K562 (cell line): ENCODE data around the gene SEC24C. TPM values are rescaled to one million over a fixed set of nuclear protein-coding genes. Genes with fewer than 3 reads are reported as not detected.

Source experiments
- ATAC-seq: fragments of 200-7000 bp; cut with Tn5 transposase; 3 replicates; pipeline ENCODE4 v1.9.1; 2020; ENCODE audit warnings: moderate library complexity
- BruUV-seq: library from RNA; stranded (reverse); fragments of 400-500 nt; replicated peaks from 2 replicates; lab custom pipeline; 2021; lab: Mats Ljungman, UMichigan
- CTCF ChIA-PET: fragments of 300-600 bp; formaldehyde crosslinking; extraction: SDS; loops from one replicate; lab custom pipeline; 2021; ENCODE audit warnings: low intra/inter-chr PET ratio; lab: Yijun Ruan, JAX
- POLR2A ChIA-PET: fragments of 300-600, 350-650 bp; sonication (Branson Sonifier 250); formaldehyde crosslinking; extraction: SDS; loops from one replicate; lab custom pipeline; 2021; ENCODE audit warnings: antibody characterized with exemption, inconsistent platforms; lab: Yijun Ruan, JAX
- DNase-seq, 4 experiments: peaks; one replicate each; pipeline versions ENCODE4 v3.0.0 to v3.0.0-alpha.2; 2011 to 2018; ENCODE audit warnings: low spot score in 3 of 4, mixed read lengths in 3 of 4; ENCODE audit errors: extremely low read depth in 1 of 4
- FAIRE-seq: peaks from 2 replicates; lab custom pipeline; 2011; peaks lifted over from hg19 to GRCh38; lab: Jason Lieb, UNC
- H2AFZ ChIP-seq: 2 replicates; pipeline ENCODE4 v1.6.0; 2011; ENCODE audit warnings: low read depth, low read length, control low read depth, inconsistent platforms
- H3K27ac ChIP-seq: fragments of 200-600 bp; 3 replicates; pipeline ENCODE4 v1.8.0; 2011; ENCODE audit warnings: low read depth, mild to moderate bottlenecking, control low read depth, inconsistent platforms, low read length, moderate library complexity, mixed read lengths; ENCODE audit errors: extremely low read depth
- H3K27me3 ChIP-seq, 2 experiments: fragments of 300-600 bp in 1 of 2; 2 replicates in 1 of 2; 3 replicates in 1 of 2; pipeline versions ENCODE4 v1.6.0 to v1.8.0; 2011; ENCODE audit warnings: inconsistent platforms in 2 of 2, low read length in 2 of 2, mild to moderate bottlenecking in 1 of 2, mixed read lengths in 1 of 2, moderate library complexity in 1 of 2; ENCODE audit not compliant: control insufficient read depth in 2 of 2, insufficient read depth in 2 of 2
- H3K36me3 ChIP-seq: fragments of 300-600 bp; 3 replicates; pipeline ENCODE4 v1.8.0; 2011; ENCODE audit warnings: mild to moderate bottlenecking, low read length, inconsistent platforms; ENCODE audit not compliant: control insufficient read depth, insufficient read depth
- H3K4me1 ChIP-seq, 2 experiments: fragments of 200-600 bp in 1 of 2; replicated peaks in 1 of 2; 2 replicates in 1 of 2; 3 replicates in 1 of 2; pipeline versions ENCODE4 v1.5.1 to v1.8.0; 2011; ENCODE audit warnings: inconsistent platforms in 2 of 2, low read length in 2 of 2, mild to moderate bottlenecking in 1 of 2, mixed read lengths in 1 of 2, moderate library complexity in 1 of 2; ENCODE audit not compliant: control insufficient read depth in 2 of 2, insufficient read depth in 2 of 2
- H3K4me2 ChIP-seq: 2 replicates; pipeline ENCODE4 v1.6.1; 2011; ENCODE audit warnings: low read length, control low read depth, inconsistent platforms, mixed read lengths; ENCODE audit not compliant: insufficient read depth
- H3K4me3 ChIP-seq: fragments of 200-600 bp; sonication (generic), shearing (Covaris generic); 2 replicates; pipeline ENCODE4 v1.5.1; 2016; ENCODE audit warnings: control low read depth, inconsistent platforms
- H3K79me2 ChIP-seq: fragments of 200-600 bp; 3 replicates; pipeline ENCODE4 v1.8.0; 2011; ENCODE audit warnings: low read length, inconsistent platforms; ENCODE audit not compliant: control insufficient read depth, insufficient read depth
- H3K9ac ChIP-seq, 2 experiments: 2 replicates each; pipeline versions ENCODE4 v1.6.0 to v1.6.1; 2011; ENCODE audit warnings: low read depth in 2 of 2, low read length in 2 of 2, control low read depth in 1 of 2, inconsistent platforms in 1 of 2, mild to moderate bottlenecking in 1 of 2, mixed read lengths in 1 of 2; ENCODE audit not compliant: insufficient read depth in 1 of 2
- H3K9me1 ChIP-seq: one replicate; pipeline ENCODE4 v1.6.0; 2011; ENCODE audit warnings: inconsistent platforms, mild to moderate bottlenecking, low read length, moderate library complexity; ENCODE audit not compliant: control insufficient read depth, insufficient read depth
- H3K9me3 ChIP-seq: replicated peaks from 2 replicates; pipeline ENCODE4 v1.5.1; 2011; ENCODE audit warnings: low read depth, low read length, inconsistent platforms; ENCODE audit not compliant: control insufficient read depth, insufficient read depth
- H4K20me1 ChIP-seq: replicated peaks from 2 replicates; pipeline ENCODE4 v1.6.1; 2011; ENCODE audit warnings: low read length, inconsistent platforms, mixed read lengths; ENCODE audit not compliant: control insufficient read depth, insufficient read depth
- FOXO4 ChIP-seq: fragments of 450-650 bp; formaldehyde crosslinking; IDR thresholded peaks from 2 replicates; pipeline ENCODE4 v1.4.0; 2020; ENCODE audit warnings: mild to moderate bottlenecking, moderate library complexity
- HDGF ChIP-seq: fragments of 450-650 bp; IDR thresholded peaks from 2 replicates; pipeline ENCODE4 v1.6.1; 2016
- MEF2D ChIP-seq: conservative IDR thresholded peaks from 2 replicates; pipeline ENCODE4 v1.6.1; 2016; ENCODE audit warnings: low read depth, missing genetic modification characterization, missing compliant biosample characterization
- POLR2G ChIP-seq: fragments of 200-400 bp; formaldehyde crosslinking; IDR thresholded peaks from 2 replicates; pipeline ENCODE4 v1.6.1; 2017; ENCODE audit warnings: low read depth, mild to moderate bottlenecking, antibody characterized with exemption, low read length, moderate library complexity
- RBFOX2 ChIP-seq: fragments of 200-400 bp; formaldehyde crosslinking; IDR thresholded peaks from 2 replicates; pipeline ENCODE4 v1.6.1; 2017; ENCODE audit warnings: low read depth, mild to moderate bottlenecking, low read length, moderate library complexity
- TFAP4 ChIP-seq: sonication (generic); formaldehyde crosslinking; IDR thresholded peaks from 2 replicates; pipeline ENCODE4 v1.8.0; 2022; ENCODE audit warnings: missing genetic modification reagents, mild to moderate bottlenecking, moderate library complexity, borderline replicate concordance
- THAP7 ChIP-seq: fragments of 250-450 bp; sonication (Bioruptor Pico); IDR thresholded peaks from 2 replicates; pipeline ENCODE4 v1.5.0; 2021
- UBTF ChIP-seq, 2 experiments: IDR thresholded peaks; 2 replicates each; pipeline ENCODE4 v1.6.1; 2012; ENCODE audit warnings: improper control_type of control experiment in 2 of 2, low read depth in 2 of 2, low read length in 2 of 2, borderline replicate concordance in 1 of 2
- ZNF175 ChIP-seq: fragments of 200-800 bp; sonication (Bioruptor generic); IDR thresholded peaks from 2 replicates; pipeline ENCODE4 v1.6.1; 2016; ENCODE audit warnings: low read depth, mild to moderate bottlenecking, missing genetic modification characterization, missing compliant biosample characterization
- ZNF668 ChIP-seq: fragments of 250-450 bp; sonication (Bioruptor Pico); IDR thresholded peaks from 2 replicates; pipeline ENCODE4 v1.8.0; 2022; ENCODE audit warnings: mild to moderate bottlenecking, inconsistent platforms
- WGBS: fragments of 100-300 bp; shearing (Covaris generic); methylation state at CpG from one replicate; pipeline ENCODE4 v1.1.6; 2016; ENCODE audit warnings: low coverage, mixed read lengths; ENCODE audit not compliant: insufficient coverage; ENCODE audit errors: missing lambda C conversion rate; 5-methylcytosine and 5-hydroxymethylcytosine counted together
- in situ Hi-C: fragments of 300-500 bp; cut with MboI; formaldehyde crosslinking; loops from 4 replicates; pipeline ENCODE4 v1.15.0; 2018; ENCODE audit warnings: inconsistent platforms, mixed read lengths
- intact Hi-C: fragments of 100-400 bp; cut with micrococcal nuclease; formaldehyde crosslinking; loops from 2 replicates; pipeline ENCODE4 v1.14.2; 2022
- polyA plus RNA-seq, 8 experiments: library from polyadenylated mRNA; depleted of rRNA in 4 of 8; stranded (reverse) in 5 of 8; unstranded in 3 of 8; fragments of >200 nt; fragmentation: Nextera tagmentation in 2 of 8; fragmentation: Illumina TruSeq in 1 of 8; extraction: Ambion mirVana in 2 of 8; extraction: Trizol in 1 of 8; gene quantifications; 2 replicates each; pipeline versions ENCODE4 v1.2.1 to v1.2.3, GENCODE V29; 2011 to 2014; ENCODE audit warnings: inconsistent platforms in 1 of 8, missing spikeins in 1 of 8
- total RNA-seq, 7 experiments: library from RNA; depleted of rRNA in 6 of 7; stranded (reverse); fragments of >200 nt in 6 of 7; fragmentation: Illumina TruSeq in 2 of 7; extraction: Trizol in 2 of 7; gene quantifications; 2 replicates each; pipeline versions ENCODE4 v1.2.1 to v1.2.3, GENCODE V29; 2011 to 2021; ENCODE audit warnings: low replicate concordance in 1 of 7
- TF ChIP-seq, protein P1 (sequence below): fragments of 150-350 bp; IDR thresholded peaks from 2 replicates; pipeline ENCODE4 v1.6.1; 2014; ENCODE audit warnings: low read depth, mild to moderate bottlenecking, low read length, borderline replicate concordance

SEC24C gene
- total and polyA plus RNA-seq, 9 of the 15 experiments (the other 6 are each of a cell fraction or from before 2014, with no cell fraction given): 19.0 to 115 (median 70.5) TPM

GRCh38 chr10:73791871-73792400, 47.8 kb downstream of the SEC24C start:
- in situ Hi-C loops: no loop called here
- no peak overlapping the region for H3K27ac ChIP-seq
- no peaks in the 10 kb centered on the region for H3K27me3 ChIP-seq
- DNase-seq: no peak
- BruUV-seq: no TSS peak
- H3K36me3 ChIP-seq: peaks cover 75% of the 10 kb centered on the region; the same call in 2 of the 3 replicates
- 90% methylated on average over 26 of the region's 26 CpGs for WGBS
- ATAC-seq: no peak
- CTCF ChIA-PET: no interaction called here
- no peaks in the 10 kb centered on the region for H4K20me1 ChIP-seq
- no peak overlapping the region for H3K4me3 ChIP-seq
- H3K9me1 ChIP-seq: peaks cover 3% of the 10 kb centered on the region
- H3K79me2 ChIP-seq: peaks cover 3% of the 10 kb centered on the region; the same call in 2 of the 3 replicates
- no peak overlapping the region for H2AFZ ChIP-seq
- peak overlapping the region in 1 of 2 experiments; percentile 55; a peak in 1 of 4 replicates for H3K9ac ChIP-seq
- FAIRE-seq: no peak
- intact Hi-C loops: no loop called here
- POLR2A ChIA-PET: interaction anchor here (1.4 kb wide), 1 partner anchor 12 kb away, joined by 4 read pairs; no protein-coding TSS in a partner anchor
- no peaks in the 10 kb centered on the region for H3K9me3 ChIP-seq
- peaks cover 0 to 2% of the 10 kb centered on the region in 2 experiments; a peak in 2 of 5 replicates for H3K4me1 ChIP-seq
- no peak overlapping the region for H3K4me2 ChIP-seq
- TF ChIP-seq MEF2D (tag): no peak
- no peak for TF ChIP-seq HDGF
- peak; percentile 50; the same call in 1 of the 2 replicates for TF ChIP-seq POLR2G
- TF ChIP-seq RBFOX2: peak; percentile 48
- TF ChIP-seq UBTF (IDR thresholded peaks at IDR 0.05; ENCODE audit: borderline replicate concordance in 1 of 2, low read depth in 2 of 2, low read length in 2 of 2): no peak
- 0 out of 2 replicates have a peak, but pooled peaks have one; percentile 16 for TF ChIP-seq TFAP4 (CRISPR knock-in tag)
- TF ChIP-seq ZNF668: no peak
- no peak for TF ChIP-seq ZNF175 (CRISPR knock-in tag)
- no peak for TF ChIP-seq FOXO4 (CRISPR knock-in tag)
- TF ChIP-seq, protein P1, sequence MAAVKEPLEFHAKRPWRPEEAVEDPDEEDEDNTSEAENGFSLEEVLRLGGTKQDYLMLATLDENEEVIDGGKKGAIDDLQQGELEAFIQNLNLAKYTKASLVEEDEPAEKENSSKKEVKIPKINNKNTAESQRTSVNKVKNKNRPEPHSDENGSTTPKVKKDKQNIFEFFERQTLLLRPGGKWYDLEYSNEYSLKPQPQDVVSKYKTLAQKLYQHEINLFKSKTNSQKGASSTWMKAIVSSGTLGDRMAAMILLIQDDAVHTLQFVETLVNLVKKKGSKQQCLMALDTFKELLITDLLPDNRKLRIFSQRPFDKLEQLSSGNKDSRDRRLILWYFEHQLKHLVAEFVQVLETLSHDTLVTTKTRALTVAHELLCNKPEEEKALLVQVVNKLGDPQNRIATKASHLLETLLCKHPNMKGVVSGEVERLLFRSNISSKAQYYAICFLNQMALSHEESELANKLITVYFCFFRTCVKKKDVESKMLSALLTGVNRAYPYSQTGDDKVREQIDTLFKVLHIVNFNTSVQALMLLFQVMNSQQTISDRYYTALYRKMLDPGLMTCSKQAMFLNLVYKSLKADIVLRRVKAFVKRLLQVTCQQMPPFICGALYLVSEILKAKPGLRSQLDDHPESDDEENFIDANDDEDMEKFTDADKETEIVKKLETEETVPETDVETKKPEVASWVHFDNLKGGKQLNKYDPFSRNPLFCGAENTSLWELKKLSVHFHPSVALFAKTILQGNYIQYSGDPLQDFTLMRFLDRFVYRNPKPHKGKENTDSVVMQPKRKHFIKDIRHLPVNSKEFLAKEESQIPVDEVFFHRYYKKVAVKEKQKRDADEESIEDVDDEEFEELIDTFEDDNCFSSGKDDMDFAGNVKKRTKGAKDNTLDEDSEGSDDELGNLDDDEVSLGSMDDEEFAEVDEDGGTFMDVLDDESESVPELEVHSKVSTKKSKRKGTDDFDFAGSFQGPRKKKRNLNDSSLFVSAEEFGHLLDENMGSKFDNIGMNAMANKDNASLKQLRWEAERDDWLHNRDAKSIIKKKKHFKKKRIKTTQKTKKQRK: no peak
- TF ChIP-seq THAP7 (CRISPR knock-in tag): no peak
